T-helper 2 cell treated with Interferon-gamma antibody and Interleukin-4, amounts not matched to agents 5 μg/mL and 100 μg/mL, for 36 hours (primary cell): ENCODE results near the gene HECTD1.
A peak's percentile ranks its signal among the peaks of the same experiment; 100 is the strongest.
"Not testable (repeated sequence)": the region's sequence is repeated elsewhere in the genome, so short reads cannot be mapped to it uniquely, and the experiment has no call there.

ENCODE experiments used
- DNase-seq: peaks from one replicate; pipeline ENCODE4 v3.0.0; 2021; ENCODE audit warnings: low spot score
- H3K27ac Mint-ChIP-seq: one replicate; pipeline ENCODE4 v1.8.0; 2021; ENCODE audit warnings: mild to moderate bottlenecking, mixed read lengths
- H3K27me3 Mint-ChIP-seq: one replicate; pipeline ENCODE4 v1.8.0; 2021; ENCODE audit warnings: low read depth, mixed read lengths
- H3K36me3 Mint-ChIP-seq: one replicate; pipeline ENCODE4 v1.8.0; 2021; ENCODE audit warnings: low read depth, mixed read lengths
- H3K4me1 Mint-ChIP-seq: one replicate; pipeline ENCODE4 v1.8.0; 2021; ENCODE audit warnings: low read depth, mixed read lengths
- H3K4me3 Mint-ChIP-seq: one replicate; pipeline ENCODE4 v1.8.0; 2022; ENCODE audit warnings: mild to moderate bottlenecking, moderate library complexity, mixed read lengths
- H3K9me3 Mint-ChIP-seq: one replicate; pipeline ENCODE4 v1.8.0; 2021; ENCODE audit warnings: mixed read lengths

Gene HECTD1

DNA sequence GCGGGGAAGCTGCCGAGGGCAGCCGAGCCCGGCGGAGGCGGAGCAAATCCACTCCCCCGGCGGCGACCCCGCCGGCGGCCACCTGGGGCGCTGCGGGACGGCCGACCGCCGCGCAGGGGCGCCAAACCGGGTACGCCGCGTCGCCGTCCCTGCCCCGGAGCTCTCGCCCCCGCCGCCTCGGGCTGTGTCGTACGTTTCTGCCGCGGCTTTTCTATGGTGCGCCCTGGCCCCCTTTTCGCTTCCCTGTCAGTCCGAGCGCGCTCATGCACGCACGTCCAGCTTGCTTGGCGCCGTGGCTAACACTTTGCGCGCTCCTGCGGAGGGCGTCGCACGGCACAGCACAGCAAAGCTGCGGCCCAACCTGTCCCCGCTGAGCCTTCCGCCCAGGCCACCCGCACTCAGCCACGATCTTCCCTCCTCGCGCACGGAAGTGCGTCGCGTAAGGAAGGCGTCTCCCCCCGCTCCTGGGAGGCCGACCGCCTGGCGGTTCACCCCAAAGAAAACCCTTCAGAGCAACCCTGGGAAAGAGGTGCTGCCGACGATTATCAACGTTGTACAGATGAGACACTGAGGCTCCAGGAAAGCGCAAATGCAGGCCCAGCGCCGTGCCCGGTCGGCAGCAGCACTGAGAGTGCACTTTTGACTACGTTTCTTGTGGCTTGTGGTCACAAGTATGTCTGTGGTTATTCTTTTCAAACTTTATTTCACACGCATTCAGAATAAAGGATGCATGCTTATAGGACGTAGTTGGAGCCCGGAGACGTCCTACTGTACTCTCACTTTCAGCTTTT is at the start of gene HECTD1:
Gene HECTD1, minus strand, starts transcription at position 39 of the 791 bp plus-strand sequence. CDS start 1,857 bp downstream, outside the sequence.
- no peaks in the 10 kb centered on the region for H3K9me3 Mint-ChIP-seq
- peak within 1 kb of the TSS; percentile 100 for H3K27ac Mint-ChIP-seq
- H3K36me3 Mint-ChIP-seq = peaks cover 26% of the 10 kb centered on the region
- H3K4me3 Mint-ChIP-seq = peak within 1 kb of the TSS; percentile 94
- peaks cover 43% of the 10 kb centered on the region for H3K4me1 Mint-ChIP-seq
- H3K27me3 Mint-ChIP-seq = no peaks in the 10 kb centered on the region
- DNase-seq = peak; percentile 90

DNA sequence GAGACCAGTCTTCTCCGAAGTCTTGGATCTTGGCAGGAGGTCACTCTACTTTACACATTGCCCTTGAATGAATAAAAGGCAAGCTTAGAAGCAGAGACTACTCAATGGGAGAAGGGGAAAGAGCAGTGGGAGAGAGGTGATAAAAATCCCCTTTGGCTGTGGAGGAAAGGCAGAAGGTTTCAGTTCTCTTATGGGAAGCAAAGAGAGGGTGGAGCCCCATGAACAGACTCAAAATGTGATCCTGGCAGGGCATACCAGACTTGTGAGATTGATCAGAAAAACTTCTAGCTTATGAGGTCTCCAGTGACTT is 49.6 kb upstream of the HECTD1 start:
- Mint-ChIP-seq H3K4me1 (no peaks in the 10 kb centered on the region), H3K4me3 (no peak overlapping the region), H3K27me3 (no peaks in the 10 kb centered on the region), H3K36me3 (no peaks in the 10 kb centered on the region), H3K9me3 (no peaks in the 10 kb centered on the region), H3K27ac (no peak overlapping the region)
- no peak for DNase-seq

DNA sequence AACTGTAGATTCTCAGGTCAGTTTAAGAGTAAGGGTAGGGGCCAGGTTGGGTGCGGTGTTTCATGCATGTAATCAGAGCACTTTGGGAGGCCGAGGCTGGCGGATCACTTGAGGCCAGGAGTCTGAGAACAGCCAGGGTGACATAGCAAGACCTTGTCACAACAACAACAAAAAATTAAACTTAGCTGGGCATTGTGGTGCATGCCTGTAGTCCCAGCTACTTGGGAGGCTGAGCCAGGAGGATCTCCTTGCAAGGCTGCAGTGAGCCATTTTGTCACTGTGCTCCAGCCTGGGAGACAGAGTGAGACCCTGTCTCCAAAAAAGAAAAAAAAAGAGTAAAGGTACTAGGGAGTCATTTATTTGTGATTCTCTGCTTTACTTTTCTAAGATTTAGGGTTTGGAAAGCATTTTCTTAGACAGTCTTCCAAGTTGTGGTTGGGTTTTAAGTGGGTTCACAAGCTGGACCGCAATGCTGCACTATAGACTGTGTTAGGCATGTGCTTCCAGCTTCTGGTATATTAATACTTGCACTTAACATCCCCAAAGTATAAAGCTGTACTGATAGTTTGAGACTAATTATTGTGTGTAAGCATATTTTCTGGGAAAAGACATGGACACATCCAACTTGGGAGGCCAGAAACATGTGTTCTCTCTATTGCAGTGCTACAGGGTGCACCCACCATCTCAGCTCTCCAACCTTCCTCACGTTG is 49.1 kb upstream of the HECTD1 start:
- Mint-ChIP-seq H3K4me3 (no peak overlapping the region), H3K27ac (no peak overlapping the region), H3K9me3 (no peaks in the 10 kb centered on the region), H3K4me1 (no peaks in the 10 kb centered on the region), H3K36me3 (no peaks in the 10 kb centered on the region), H3K27me3 (no peaks in the 10 kb centered on the region)
- DNase-seq = no peak

- not testable (repeated sequence) for H3K4me1 Mint-ChIP-seq, H3K27me3 Mint-ChIP-seq, H3K4me3 Mint-ChIP-seq, H3K27ac Mint-ChIP-seq, DNase-seq, H3K36me3 Mint-ChIP-seq, H3K9me3 Mint-ChIP-seq
These were observed 48.3 kb upstream of the HECTD1 start for GRCh38 chr14:31255918-31256317.

- no peak for DNase-seq
- H3K4me1 Mint-ChIP-seq = peaks cover 2% of the 10 kb centered on the region
- H3K27me3 Mint-ChIP-seq = no peaks in the 10 kb centered on the region
- H3K27ac Mint-ChIP-seq = no peak overlapping the region
- H3K4me3 Mint-ChIP-seq = no peak overlapping the region
- no peaks in the 10 kb centered on the region for H3K9me3 Mint-ChIP-seq
- H3K36me3 Mint-ChIP-seq = no peaks in the 10 kb centered on the region
These were observed 47.7 kb upstream of the HECTD1 start for GRCh38 chr14:31255286-31255685.

DNA sequence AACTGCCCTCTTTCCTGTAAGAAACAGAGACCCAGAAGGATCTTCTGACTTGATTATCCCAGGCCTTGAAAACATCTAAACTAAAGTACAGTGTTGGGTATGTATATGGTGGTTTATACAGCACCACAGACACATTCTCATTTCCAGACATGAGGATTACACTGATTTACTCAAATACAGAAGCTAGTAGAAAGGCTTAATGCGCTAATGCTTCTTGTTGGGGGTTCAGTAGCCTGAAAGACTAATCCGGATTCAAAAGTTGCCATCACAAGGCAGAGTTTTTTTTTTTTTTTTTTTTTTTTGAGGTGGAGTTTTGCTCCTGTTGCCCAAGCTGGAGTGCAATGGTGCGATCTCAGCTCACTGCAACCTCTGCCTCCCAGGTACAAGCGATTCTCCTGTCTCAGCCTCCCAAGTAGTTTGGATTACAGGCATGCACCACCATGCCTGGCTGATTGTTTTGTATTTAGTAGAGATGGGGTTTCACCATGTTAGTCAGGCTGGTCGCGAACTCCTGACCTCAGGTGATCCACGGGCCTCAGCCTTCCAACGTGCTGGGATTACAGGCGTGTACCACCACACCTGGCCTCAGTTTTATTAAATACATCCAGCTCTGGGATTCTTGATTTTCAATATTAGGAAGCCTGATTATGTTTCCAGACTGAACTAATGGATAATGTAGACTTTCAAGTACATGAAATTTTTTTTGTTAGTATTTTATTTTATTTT is 46.3 kb upstream of the HECTD1 start:
- H3K4me1 Mint-ChIP-seq = peaks cover 2% of the 10 kb centered on the region
- no peak for DNase-seq
- no peaks in the 10 kb centered on the region for H3K36me3 Mint-ChIP-seq
- no peak overlapping the region for H3K27ac Mint-ChIP-seq
- H3K9me3 Mint-ChIP-seq = no peaks in the 10 kb centered on the region
- no peak overlapping the region for H3K4me3 Mint-ChIP-seq
- no peaks in the 10 kb centered on the region for H3K27me3 Mint-ChIP-seq

GRCh38 chr14:31252865-31253264 is 45.3 kb upstream of the HECTD1 start:
- Mint-ChIP-seq H3K36me3 (no peaks in the 10 kb centered on the region), H3K4me3 (no peak overlapping the region), H3K27me3 (no peaks in the 10 kb centered on the region), H3K27ac (no peak overlapping the region), H3K9me3 (no peaks in the 10 kb centered on the region), H3K4me1 (peaks cover 2% of the 10 kb centered on the region)
- no peak for DNase-seq

DNA sequence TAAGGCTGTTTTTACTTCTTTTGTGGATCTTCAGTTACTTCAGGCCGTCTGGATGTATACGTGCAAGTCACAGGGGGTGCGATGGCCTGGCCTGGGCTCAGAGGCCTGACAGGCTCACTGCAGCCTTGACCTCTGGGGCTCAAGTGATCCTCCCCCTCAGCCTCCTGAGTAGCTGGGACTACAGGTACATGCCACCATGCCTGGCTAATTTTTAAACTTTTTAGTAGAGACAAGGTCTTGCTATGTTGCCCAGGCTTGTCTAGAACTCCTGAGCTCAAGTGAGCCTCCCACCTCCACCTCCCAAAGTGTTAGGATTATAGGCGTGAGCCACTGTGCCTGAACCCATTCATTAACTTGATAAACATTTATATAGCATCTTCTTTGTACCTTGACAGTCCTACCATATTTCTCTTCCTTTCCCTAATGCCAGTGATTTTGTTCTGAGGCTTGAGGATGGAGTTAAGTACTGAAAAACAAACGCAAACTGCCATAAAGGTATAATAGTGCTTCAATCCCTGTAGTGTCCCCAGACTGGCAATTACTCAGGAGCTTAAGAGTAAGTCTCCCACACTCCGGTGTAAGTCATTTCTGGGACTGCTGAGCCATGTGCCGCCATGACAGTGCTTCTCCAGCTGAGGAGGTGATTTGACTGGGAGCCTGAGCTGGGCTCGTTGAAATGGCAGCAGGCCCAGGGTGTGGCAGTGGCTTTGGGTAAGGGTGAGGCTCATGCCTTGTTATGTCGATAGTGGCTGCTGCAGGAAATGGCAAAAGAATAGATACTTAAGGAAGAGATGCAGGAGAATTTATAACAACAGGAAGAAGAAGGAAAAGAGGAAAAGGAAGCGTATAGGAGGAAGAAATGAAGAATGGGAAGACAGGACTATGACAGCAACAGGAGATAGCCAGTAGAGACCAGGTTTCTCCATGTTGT is 43.7 kb upstream of the HECTD1 start:
- Mint-ChIP-seq H3K27ac (no peak overlapping the region), H3K4me3 (no peak overlapping the region), H3K4me1 (peaks cover 2% of the 10 kb centered on the region), H3K36me3 (no peaks in the 10 kb centered on the region), H3K9me3 (no peaks in the 10 kb centered on the region), H3K27me3 (no peaks in the 10 kb centered on the region)
- DNase-seq = no peak

GRCh38 chr14:31244626-31245025 is 37.0 kb upstream of the HECTD1 start:
- DNase-seq = no peak
- no peaks in the 10 kb centered on the region for H3K36me3 Mint-ChIP-seq
- H3K27ac Mint-ChIP-seq = no peak overlapping the region
- no peaks in the 10 kb centered on the region for H3K9me3 Mint-ChIP-seq
- H3K27me3 Mint-ChIP-seq = no peaks in the 10 kb centered on the region
- H3K4me1 Mint-ChIP-seq = peaks cover 14% of the 10 kb centered on the region
- H3K4me3 Mint-ChIP-seq = no peak overlapping the region

DNA sequence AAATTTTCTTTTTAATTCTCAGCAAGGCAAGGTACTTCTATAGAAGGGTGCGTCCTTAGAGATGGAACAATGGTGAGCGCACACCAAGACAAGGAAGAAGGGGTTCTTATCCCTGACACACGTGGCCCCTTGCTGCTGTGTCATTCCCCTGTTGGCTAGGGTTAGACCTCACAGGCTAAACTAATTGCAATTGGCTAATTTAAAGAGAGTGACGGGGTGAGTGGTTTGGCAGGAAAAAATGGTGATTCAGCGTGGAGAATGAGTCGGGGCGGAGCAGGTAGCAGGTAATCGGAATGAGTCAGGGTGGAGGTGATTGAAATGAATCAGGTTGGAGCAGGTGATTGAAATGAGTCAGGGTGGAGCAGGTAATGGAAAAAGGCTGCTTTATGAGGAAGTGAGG is 36.3 kb upstream of the HECTD1 start:
- DNase-seq = no peak
- H3K27me3 Mint-ChIP-seq = no peaks in the 10 kb centered on the region
- no peaks in the 10 kb centered on the region for H3K9me3 Mint-ChIP-seq
- peak overlapping the region; percentile 10 for H3K27ac Mint-ChIP-seq
- H3K36me3 Mint-ChIP-seq = no peaks in the 10 kb centered on the region
- no peak overlapping the region for H3K4me3 Mint-ChIP-seq
- peaks cover 17% of the 10 kb centered on the region for H3K4me1 Mint-ChIP-seq

DNA sequence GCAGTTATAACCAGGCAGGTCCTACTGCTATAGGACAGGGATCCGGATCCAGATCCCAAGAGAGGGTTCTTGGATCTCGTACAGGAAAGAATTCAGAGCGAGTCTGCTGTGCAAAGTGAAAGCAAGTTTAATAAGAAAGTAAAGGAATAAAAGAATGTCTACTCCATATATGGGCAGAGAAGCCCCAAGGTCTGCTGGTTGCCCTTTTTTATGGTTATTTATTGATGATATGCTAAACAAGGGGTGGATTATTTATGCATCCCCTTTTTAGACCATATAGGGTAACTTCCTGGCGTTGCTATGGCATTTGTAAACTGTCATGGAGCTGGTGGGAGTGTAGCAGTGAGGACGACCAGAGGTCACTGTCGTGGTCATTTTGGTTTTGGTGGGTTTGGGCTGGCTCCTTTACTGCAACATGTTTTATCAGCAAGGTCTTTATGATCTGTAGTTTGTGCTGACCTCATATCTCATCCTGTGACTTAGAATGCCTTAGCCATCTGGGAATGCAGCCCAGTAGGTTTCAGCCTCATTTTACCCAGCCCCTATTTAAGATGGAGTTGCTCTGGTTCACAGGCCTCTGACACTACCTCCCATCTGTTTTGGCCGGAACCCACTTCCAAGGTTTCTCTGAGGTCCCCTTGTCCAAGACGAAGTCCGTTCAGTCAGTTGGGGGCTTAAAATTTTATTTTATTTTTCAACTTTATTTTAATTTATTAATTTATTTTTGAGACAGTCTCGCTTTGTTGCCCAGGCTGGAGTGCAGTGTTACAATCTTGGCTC is 34.8 kb upstream of the HECTD1 start:
- H3K27me3 Mint-ChIP-seq, H3K4me3 Mint-ChIP-seq, DNase-seq, H3K27ac Mint-ChIP-seq, H3K9me3 Mint-ChIP-seq, H3K36me3 Mint-ChIP-seq: not testable (repeated sequence)
- H3K4me1 Mint-ChIP-seq = peaks cover 17% of the 10 kb centered on the region

GRCh38 chr14:31241450-31242114 is 34.0 kb upstream of the HECTD1 start:
- Mint-ChIP-seq H3K36me3 (no peaks in the 10 kb centered on the region), H3K27ac (no peak overlapping the region), H3K4me1 (peaks cover 17% of the 10 kb centered on the region), H3K4me3 (no peak overlapping the region), H3K9me3 (no peaks in the 10 kb centered on the region), H3K27me3 (peaks cover 3% of the 10 kb centered on the region)
- no peak for DNase-seq
